IPS-18c (cell line): ENCODE measurements around the gene ZNF615.
"Not testable (repeated sequence)": the region's sequence is repeated elsewhere in the genome, so short reads cannot be mapped to it uniquely, and the experiment has no call there.

Experiments
- H3K4me3 ChIP-seq: 2 replicates; pipeline ENCODE4 v1.7.0; 2013; ENCODE audit warnings: low read depth, mild to moderate bottlenecking, low read length, moderate library complexity; ENCODE audit not compliant: insufficient read depth
- H3K9me3 ChIP-seq: one replicate; pipeline ENCODE4 v1.6.1; 2013; ENCODE audit warnings: mild to moderate bottlenecking, low read length, moderate library complexity; ENCODE audit not compliant: control insufficient read depth, insufficient read depth

ZNF615 gene

DNA sequence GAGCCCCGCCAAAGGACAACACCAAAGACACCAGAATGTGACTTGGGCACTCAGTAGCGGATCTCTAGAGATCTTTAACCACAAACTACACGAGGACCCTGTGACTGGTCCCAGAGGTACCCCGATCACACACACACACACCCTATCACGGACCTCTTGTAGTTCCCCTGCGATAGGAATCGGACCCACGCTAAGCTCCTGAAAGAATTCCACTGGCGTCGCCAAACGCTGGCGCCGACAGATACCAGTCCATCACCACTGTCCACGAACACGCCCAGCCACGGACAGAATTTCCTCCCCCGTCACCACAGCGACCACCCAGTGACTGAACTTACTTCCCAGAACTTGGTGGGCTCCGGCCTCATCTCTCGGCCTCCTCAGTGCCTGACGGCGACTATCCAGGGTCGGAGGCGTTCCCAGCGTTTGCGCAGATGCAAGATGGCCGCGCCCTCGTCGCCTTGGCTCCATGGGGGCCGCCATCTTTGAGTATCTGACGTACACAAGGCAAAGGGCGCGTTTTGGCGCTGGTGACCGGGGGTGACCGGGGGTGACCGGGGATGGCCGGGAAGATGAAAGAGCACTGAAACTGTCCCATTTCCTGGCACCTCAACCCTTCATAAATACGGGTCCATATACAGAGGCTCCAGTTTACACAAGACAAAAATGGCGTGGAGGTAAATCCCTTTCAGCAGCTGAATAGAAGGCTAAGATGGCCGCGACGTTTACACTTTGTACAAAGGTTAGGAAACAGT lies at the start of gene ZNF615:
TSS of gene ZNF615 (minus strand) at position 406 of the 752 bp plus-strand sequence. CDS start 4,500 bp downstream, outside the sequence.
- peaks cover 6% of the 10 kb centered on the region for H3K9me3 ChIP-seq
- peak within 1 kb of the TSS; percentile 84 for H3K4me3 ChIP-seq

DNA sequence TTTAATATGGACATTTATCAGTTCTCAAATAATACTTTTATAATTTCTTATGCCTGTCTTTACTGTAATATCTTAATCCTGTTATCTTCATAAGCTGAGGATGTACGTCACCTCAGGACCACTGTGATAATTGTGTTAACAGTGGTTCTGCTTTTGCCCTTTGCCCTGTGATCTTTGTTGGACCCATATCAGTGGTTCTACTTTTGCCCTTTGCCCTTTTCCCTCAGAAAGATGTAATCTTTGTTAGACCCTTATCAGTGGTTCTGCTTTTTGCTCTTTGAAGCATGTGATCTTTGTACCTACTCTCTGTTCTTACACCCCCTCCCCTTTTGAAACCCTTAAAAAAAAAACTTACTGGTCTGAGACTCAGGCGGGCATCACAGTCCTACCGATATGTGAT lies 48.5 kb upstream of the ZNF615 start:
- H3K4me3 ChIP-seq, H3K9me3 ChIP-seq: not testable (repeated sequence)

DNA sequence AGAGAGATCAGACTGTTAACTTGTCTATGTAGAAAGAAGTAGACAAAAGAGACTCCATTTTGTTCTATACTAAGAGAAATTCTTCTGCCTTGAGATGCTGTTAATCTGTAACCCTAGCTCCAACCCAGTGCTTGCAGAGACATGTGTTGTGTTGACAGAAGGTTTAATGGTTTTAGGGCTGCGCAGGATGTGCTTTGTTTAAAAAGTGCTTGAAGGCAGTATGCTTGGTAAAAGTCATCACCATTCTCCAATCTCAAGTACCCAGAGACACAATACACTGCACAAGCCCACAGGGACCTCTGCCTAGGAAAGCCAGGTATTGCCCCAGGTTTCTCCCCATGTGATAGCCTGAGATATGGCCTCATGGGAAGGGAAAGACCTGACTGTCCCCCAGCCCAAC lies 43.7 kb upstream of the ZNF615 start:
- H3K4me3 ChIP-seq, H3K9me3 ChIP-seq: not testable (repeated sequence)

DNA sequence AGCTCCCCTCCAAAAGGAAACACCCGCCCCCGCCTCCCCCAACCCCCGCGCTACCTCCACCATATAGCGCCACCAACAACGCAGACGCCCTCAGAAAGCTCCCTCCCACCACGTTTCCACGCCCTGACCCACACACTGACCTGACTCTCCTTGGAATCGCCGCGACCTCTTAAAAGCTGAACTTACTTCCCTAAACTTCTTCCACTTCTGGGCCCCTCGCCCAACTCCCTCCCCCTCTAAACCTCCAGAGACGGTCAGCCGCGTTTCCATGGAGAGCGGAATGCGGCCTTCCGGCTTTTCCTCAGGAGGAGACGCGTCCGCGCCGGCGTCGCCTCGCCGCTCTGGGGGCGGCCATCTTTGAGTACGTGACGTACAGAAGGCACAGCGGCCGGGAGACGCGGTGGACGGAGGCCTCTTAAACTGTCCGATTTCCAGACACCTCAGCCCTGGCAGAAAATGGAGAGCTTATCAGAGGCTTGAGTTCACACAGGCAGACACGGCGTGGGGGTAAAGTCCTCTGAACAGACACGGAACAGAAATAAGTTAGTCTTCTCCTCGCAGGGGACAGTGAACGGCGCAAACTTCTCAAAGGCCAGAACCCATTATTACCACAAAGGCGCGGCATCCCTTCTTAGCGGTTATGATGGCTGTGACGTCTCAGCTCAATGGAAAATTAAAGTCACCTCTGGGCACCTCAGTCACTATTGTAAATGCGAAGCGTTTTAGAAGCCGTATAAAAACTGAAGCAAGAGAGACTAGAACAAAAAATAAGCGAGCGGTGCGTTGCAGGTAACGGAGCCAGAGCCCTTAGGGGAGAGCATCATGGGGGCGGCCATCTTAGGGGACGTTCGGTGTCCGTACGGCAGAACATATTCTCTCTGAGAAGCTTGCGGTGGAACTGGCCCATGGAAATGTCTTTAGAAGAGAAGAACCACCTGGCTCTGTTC lies 40.8 kb upstream of the ZNF615 start, which contains the start of gene ZNF432:
TSS of gene ZNF432 (minus strand) at position 284 of the 947 bp plus-strand sequence. CDS start 1,970 bp downstream, outside the sequence.
- peak within 1 kb of the TSS; percentile 84 for H3K4me3 ChIP-seq
- H3K9me3 ChIP-seq = no peaks in the 10 kb centered on the region

DNA sequence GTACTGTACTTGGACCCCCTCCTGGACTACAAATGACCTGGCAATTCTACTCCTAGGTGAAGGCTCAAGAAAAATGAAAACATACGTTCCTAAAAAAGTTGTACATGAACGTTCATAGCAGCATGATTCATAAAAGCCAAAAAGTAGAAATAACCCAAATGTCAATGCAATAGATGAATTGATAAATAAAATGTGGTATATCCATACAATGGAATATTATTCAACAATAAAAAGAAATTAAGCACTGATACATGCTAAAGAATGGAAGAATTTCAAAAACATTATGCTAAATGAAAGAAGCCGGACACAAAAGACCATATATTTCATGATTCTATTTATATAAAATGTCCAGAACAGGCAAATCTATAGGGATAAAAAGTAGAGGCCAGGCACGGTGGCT lies 31.2 kb upstream of the ZNF615 start:
- Histone ChIP-seq H3K9me3 (peaks cover 15% of the 10 kb centered on the region), H3K4me3 (no peak overlapping the region)

DNA sequence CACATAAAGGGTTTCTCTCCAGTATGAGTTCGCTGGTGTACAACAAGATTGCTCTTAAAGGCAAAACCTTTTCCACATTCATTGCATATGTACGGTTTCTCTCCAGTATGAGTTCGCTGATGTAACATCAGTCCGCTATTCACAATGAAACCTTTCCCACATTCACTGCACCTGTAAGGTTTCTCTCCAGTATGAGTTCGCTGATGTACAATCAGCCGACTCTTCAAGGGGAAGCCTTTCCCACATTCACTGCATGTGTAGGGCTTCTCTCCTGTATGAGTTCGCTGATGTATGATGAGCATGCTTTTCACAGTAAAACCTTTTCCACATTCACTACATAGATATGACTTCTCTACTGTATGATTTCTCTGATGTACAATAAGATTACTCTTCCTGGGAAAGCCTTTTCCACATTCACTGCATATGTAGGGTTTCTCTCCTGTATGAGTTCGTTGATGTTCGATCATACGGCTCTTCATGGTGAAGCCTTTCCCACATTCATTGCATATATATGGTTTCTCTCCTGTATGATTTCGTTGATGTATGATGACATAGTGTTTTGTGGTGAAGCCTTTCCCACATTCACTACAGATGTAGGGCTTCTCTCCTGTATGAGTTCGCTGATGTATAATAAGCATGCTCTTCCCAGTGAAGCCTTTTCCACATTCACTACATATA lies 26.2 kb upstream of the ZNF615 start:
- peaks cover 24% of the 10 kb centered on the region for H3K9me3 ChIP-seq
- H3K4me3 ChIP-seq = no peak overlapping the region

DNA sequence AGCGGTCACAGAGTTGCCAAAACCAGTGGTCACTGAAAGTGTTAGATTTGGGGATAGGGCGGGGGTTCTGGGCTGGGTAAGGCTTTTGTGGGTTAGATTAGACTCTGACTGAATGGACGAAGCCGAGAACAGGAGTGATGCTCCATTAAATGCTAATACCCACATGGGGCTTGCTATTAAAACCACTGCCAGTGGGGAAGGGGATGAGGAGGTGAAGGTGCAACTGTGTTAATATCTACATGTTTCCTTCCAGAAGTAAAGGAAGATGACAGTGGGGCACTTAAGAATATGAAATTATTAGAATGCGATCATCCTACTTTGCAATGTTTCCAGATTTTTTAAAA lies 20.7 kb upstream of the ZNF615 start:
- Histone ChIP-seq H3K4me3 (peak overlapping the region; percentile 89), H3K9me3 (peaks cover 10% of the 10 kb centered on the region)

DNA sequence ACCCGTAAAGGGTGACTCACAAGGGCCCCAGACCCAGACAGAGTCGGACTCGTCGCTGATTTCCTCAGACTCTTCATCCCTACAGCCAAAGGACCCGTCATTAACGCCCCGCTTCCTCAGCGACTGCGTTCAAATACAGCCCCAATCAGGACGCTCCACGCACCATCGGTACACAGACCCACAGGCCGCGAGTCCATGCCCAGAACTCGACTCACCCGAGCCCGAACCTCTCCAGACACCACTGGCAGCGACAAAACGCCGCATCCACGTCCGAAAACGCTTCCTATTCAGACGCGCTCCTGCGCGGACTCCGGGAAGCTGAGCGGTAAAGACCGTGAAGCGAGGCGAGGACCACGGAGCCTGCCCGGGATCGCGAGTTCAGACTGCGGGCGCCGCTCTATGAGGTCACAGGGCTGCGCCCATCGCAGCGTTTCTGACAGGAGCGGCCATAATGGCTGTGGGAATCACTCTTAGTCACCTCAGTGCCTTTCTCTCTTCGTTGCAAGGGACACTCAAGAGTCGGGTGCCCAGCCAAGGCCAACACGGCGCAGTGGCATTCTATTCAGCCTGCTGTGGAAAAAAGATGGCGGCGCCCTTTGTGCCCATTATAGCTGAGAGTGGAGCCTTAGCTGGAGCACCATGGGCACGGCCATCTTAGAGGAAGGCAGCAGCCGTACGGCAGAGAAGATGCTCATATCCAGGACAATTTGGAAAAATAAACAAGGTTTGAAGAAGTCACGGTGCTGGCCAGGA lies 20.2 kb upstream of the ZNF615 start, which contains the start of gene ZNF614:
TSS of gene ZNF614 (minus strand) at position 353 of the 753 bp plus-strand sequence. CDS start 2,634 bp downstream, outside the sequence.
- peaks cover 9% of the 10 kb centered on the region for H3K9me3 ChIP-seq
- peak within 1 kb of the TSS; percentile 89 for H3K4me3 ChIP-seq

DNA sequence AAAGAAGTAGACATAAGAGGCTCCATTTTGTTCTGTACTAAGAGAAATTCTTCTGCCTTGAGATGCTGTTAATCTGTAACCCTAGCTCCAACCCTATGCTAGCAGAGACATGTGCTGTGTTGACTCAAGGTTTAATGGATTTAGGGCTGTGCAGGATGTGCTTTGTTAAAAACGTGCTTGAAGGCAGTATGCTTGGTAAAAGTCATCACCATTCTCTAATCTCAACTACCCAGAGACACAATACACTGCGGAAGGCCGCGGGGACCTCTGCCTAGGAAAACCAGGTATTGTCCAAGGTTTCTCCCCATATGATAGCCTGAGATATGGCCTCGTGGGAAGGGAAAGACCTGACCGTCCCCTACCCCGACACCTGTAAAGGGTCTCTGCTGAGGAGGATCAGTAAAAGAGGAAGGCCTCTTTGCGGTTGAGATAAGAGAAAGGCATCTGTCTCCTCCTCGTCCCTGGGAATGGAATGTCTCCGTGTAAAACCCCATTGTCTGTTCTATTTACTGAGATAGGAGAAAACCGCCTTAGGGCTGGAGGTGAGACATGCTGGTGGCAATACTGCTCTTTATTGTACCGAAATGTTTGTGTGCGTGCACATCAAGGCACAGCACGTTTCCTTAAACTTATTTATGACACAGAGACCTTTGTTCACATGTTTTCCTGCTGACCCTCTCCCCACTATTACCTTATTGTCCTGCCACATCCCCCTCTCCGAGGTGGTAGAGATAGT lies 18.4 kb upstream of the ZNF615 start:
- peaks cover 11% of the 10 kb centered on the region for H3K9me3 ChIP-seq
- not testable (repeated sequence) for H3K4me3 ChIP-seq

DNA sequence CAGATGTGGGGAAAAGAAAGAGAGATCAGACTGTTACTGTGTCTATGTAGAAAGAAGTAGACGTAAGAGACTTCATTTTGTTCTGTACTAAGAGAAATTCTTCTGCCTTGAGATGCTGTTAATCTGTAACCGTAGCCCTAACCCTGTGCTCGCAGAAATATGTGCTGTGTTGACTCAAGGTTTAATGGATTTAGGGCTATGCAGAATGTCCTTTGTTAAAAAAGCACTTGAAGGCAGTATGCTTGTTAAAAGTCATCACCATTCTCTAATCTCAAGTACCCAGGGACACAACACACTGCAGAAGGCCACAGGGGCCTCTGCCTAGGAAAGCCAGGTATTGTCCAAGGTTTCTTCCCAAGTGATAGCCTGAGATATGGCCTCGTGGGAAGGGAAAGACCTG lies 16.5 kb upstream of the ZNF615 start:
- H3K9me3 ChIP-seq = peaks cover 11% of the 10 kb centered on the region
- not testable (repeated sequence) for H3K4me3 ChIP-seq

DNA sequence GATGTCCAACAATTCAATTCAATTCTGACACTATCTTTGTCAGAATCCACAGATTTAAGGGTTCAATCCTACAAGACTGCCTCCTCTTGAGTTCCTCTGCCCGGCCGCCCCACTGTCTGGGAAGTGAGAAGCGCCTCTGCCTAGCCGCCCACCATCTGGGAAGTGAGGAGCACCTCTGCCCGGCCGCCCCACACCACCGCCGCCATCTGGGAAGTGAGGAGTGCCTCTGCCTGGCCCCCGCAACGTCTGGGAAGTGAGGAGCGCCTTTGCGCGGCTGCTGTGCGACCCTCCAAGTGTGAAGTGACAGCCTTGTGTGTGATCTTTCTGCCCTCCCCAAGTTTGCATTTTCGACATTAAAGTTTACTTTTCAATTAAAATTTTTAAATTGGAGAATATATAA lies 14.2 kb upstream of the ZNF615 start:
- Histone ChIP-seq H3K4me3 (no peak overlapping the region), H3K9me3 (peaks cover 11% of the 10 kb centered on the region)

DNA sequence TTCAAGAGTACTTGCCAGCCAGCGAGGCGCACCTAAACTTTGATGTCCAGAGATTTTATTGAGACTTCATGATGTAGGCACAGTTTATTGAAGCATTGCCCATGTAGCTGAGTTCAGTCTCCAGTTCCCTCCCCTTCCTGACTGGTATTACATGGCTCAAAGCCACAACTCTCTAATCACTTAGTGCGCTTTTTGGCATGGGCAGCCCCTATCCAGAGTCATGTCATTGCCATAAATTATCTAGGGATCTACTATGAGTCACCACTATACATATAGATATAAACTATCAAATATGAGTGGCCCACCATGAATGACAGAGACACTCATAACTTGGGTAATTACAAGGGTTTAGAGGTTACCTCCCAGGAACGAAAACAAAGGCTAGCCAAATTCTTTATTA lies 12.5 kb upstream of the ZNF615 start:
- Histone ChIP-seq H3K4me3 (no peak overlapping the region), H3K9me3 (peaks cover 11% of the 10 kb centered on the region)

DNA sequence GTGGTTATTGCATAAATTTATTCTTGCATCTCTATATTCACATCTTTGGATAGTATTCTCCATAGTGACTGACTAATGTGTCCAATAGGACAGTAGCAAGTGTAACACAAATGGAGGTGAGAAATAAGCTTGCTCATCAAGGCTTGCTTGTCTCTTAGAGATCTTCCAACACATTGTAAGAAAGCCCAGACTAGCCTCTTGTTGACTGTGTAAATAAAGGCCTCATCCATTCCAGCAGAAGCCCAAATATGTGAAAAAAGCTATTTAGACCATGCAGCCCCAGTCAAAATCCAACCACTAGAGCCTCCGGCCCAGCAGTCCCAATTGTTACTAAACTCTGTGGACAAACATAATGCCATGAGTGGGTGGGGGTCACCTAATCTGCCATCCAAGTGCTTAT lies 2.7 kb upstream of the ZNF615 start:
- H3K4me3 ChIP-seq = no peak overlapping the region
- H3K9me3 ChIP-seq = no peaks in the 10 kb centered on the region

DNA sequence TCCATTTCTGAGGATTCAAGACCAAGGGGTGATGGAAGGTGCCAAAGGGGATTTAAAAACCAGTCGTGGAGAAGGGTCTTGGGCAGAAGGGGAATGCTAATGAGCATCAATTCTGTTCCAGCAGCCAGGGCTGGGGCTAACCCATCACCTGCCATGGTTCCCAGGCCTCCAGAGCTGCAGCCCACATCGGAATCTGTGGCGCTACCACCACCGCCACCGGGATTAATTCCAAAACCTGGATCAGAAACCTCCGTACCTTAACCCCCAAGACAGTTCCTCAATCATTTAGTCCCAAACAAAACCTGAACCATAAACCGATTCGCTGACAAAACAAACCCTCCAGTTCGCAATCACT lies 583 bp downstream of the ZNF615 start:
- Histone ChIP-seq H3K9me3 (peaks cover 6% of the 10 kb centered on the region), H3K4me3 (peak overlapping the region; percentile 84)

DNA sequence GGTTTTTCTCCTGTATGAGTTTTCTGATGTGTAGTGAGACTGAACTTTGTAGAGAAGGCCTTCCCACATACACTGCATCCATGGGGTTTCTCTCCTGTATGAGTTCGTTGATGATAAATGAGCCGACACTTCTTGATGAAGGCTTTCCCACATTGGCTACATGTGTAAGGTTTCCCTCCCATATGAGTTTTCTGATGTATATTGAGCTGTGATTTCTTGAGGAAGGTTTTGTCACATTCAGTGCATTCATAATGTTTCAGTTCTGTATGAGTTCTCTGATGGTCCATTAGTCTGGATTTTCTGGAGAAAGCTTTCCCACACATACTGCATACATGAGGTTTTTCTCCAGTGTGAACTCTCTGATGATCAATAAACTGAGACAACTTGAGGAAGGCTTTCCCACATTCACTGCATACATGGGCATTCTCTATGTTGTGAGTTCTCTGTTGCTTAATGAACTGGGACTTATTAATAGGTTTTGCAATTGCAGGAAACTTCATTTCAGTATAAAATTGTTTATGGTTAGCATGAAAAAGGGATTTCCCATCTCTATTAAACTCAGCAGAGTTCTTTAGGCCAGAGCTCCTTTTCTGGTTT lies 13.9 kb downstream of the ZNF615 start:
- peaks cover 17% of the 10 kb centered on the region for H3K9me3 ChIP-seq

DNA sequence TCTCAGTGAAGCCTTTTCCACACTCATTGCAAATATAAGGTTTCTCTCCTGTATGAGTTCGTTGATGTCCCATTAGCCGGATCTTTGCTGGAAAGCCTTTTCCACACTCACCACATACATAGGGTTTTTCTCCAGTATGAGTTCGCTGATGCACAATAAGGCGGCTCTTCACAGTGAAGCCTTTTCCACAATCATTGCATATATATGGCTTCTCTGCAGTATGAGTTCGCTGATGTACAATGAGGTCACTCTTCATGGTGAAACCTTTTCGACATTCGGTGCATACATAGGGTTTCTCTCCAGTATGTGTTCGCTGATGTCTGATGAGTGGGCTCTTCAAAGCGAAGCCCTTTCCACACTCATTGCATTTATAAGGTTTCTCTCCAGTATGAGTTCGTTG lies 14.6 kb downstream of the ZNF615 start:
- no peak overlapping the region for H3K4me3 ChIP-seq
- H3K9me3 ChIP-seq = peaks cover 16% of the 10 kb centered on the region

More for the DNA sequence above, 13.9 kb downstream of the ZNF615 start:
- H3K4me3 ChIP-seq = no peak overlapping the region
